ENCODE results near the gene PRR16. TPM values are rescaled to one million over a fixed set of nuclear protein-coding genes. Genes with fewer than 3 reads are reported as not detected.

Gene PRR16
- total RNA-seq, 4 donors from 2014 or later, result 8.3 to 12.1 (median 10.5) TPM

DNA sequence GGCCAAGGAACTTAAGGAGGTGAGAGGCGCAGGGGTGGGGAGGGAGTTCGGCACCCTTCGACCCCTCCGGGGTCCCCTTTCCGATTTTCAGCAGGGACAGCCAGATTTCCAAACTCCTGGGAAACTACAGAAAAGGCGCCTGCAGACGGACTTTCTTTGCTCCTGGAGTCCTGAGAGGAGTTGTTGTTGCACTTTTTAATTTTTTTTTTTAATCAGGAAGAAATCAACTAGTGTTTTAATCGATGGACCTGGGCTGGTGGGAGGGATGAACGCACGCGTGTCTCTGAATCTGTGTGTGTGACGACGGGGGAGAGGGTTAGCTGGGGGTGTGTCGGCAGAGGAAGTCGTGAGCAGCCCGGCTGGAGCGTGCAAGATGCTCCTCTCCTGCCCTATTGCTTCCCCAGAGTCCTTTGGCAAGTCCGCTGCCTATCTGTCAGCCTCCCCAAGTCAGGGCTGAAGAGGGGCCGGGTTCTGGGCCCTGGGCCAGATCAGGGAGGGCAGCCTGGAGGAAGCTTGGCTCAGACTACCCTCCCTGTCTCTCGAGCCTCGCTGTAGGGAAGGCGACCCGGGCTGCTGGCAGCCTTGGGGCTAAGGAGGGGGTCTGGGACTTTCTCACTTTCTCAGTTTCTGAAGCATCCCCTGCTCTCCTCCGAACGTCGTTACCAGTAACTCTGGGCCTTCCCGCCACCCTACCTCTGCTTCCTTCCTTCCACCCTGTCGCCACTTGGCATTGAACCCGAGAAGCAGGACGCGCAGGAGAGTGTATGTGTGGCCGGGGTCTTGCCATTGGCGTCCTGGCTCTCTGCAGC lies 731 bp downstream of the PRR16 start:
- TF ChIP-seq, protein P1, sequence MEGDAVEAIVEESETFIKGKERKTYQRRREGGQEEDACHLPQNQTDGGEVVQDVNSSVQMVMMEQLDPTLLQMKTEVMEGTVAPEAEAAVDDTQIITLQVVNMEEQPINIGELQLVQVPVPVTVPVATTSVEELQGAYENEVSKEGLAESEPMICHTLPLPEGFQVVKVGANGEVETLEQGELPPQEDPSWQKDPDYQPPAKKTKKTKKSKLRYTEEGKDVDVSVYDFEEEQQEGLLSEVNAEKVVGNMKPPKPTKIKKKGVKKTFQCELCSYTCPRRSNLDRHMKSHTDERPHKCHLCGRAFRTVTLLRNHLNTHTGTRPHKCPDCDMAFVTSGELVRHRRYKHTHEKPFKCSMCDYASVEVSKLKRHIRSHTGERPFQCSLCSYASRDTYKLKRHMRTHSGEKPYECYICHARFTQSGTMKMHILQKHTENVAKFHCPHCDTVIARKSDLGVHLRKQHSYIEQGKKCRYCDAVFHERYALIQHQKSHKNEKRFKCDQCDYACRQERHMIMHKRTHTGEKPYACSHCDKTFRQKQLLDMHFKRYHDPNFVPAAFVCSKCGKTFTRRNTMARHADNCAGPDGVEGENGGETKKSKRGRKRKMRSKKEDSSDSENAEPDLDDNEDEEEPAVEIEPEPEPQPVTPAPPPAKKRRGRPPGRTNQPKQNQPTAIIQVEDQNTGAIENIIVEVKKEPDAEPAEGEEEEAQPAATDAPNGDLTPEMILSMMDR (IDR thresholded peaks at IDR 0.05; ENCODE audit: low read depth), result no peak

DNA sequence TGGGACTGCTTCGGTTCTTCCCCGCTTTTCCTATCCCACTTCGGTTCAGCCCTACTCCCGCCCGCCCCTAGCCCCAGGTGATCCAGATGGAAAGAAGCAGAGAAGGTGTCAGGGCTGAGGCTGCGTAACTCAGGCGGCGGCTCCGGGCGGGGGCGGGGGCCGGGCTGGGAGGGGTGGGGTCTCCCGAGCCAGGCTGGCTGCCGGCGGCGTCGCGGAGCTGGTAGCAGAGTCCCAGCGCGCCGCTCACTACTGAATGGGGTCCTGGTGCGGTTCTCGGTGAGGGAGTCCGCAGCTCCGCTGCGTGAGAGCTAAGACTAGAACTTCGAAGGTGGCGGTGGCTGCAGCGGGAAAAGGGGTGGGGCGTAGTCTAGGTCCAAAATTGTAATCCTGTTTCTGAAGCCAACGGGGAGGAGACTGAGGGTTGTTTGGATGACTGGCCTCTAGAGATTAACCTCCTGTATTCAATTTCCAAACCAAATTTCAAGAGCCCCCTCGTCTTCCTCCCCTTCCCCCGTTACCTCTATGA lies 1.4 kb downstream of the PRR16 start:
- TF ChIP-seq, protein P1 (IDR thresholded peaks at IDR 0.05; ENCODE audit: low read depth), result no peak

DNA sequence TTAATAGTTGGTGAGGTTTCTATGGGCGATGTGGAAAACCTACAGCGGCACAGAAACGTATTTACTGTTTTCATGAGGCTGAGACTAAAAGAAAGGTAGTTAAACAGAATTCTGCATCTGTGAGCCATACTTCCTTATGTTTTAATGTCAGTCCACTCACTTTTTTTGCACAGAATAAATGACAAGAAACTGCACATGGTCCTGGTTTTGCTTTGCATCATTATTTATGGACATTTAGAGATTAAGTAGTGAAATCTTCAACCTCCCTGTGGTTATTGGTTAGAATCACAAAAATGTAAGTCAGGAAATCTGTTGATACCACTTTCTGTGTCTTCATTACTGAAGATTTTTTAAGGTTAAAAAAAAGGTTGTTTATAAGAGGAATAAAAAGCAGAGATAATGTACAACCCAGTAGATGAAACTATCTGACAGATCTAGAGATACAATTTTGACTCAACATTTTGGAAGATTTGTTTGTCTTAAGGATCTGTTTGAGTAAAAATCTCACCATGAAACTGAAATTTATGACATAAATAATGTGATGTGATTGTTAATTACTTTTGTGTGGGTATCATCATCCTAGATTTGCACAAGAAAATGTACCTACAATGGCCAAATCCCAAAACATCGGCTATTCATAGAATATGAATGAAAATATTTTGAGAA lies 2.4 kb downstream of the PRR16 start:
- TF ChIP-seq, protein P1 (IDR thresholded peaks at IDR 0.05; ENCODE audit: low read depth), result no peak

DNA sequence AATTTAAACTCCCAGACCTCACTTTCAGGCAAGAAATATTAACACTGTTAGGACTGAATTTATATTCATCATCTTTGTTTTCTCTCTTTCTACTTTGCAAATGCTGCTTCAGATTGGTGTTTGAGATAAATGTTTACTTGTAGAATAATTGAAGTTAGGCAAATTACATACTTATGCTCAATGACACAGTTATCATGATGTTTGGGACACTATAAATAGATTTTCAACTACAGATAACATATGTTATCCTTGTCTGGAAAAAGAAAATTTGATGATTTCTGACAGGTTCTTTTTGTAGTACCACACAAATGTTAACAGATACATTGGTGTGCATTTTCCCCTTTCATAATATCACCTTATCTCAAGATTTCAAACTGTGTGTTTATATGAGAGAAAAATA lies 7.9 kb downstream of the PRR16 start:
- TF ChIP-seq, protein P1 (IDR thresholded peaks at IDR 0.05; ENCODE audit: low read depth), result no peak

DNA sequence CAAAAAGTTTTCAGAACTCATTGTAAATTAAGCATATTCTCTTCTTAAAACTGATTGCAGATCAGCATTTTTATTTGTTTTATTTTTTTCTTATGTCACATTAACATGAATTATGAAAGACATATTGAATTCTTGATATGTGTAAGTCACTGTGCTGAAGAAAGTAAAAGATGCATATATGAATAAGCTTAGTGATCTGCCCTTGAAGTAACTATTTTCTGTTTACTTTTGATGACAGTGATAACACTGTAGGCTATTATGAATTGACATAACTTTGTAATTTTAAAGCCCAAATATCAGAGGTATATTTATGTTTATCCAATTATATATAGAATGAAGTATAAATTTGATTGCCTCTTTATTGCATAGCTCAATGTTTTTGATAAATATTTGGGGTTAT lies 8.8 kb downstream of the PRR16 start:
- TF ChIP-seq, protein P1 (IDR thresholded peaks at IDR 0.05; ENCODE audit: low read depth), result no peak

DNA sequence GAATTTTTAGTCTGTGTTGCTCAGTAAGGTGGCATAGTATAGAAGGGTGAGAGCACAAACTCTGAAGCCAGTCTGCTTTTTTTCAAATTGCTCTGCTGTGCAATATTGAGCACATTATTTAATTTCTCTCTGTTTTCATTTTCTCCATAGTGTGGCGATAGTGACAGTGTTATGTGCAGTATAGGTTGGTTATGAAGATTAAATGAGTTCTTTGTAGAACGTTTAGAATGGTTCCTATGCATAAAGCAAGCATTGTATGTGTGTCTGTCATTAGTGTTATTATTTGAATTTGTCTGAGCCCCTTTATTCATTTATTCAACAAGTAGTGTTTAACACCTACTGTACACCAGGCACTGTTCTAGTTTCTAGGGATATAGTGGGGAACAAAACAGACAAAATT lies 9.2 kb downstream of the PRR16 start:
- TF ChIP-seq, protein P1 (IDR thresholded peaks at IDR 0.05; ENCODE audit: low read depth), result no peak

DNA sequence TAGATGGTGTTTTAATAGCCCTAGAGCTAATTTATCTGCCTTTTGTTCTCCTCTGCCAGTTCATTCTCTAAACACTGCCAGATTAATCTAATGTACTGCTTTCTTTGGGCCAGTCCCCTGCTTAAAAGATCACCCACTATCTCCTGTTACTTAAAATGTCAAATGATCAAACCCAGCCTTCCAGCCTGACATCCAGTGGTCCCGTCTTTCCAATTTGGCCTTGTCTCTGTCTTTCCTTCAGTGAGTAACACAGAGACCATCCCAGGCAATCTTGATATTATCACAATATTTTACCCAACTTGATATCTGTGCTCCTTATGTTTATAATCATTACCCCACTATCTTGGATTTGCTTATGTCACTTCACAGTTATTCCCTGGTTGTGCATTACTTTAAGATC lies 12.0 kb downstream of the PRR16 start:
- TF ChIP-seq, protein P1 (IDR thresholded peaks at IDR 0.05; ENCODE audit: low read depth), result no peak

Measured in subcutaneous adipose tissue (tissue), 4 donors.